ENCODE results near the gene ZNF668. TPM values are rescaled to one million over a fixed set of nuclear protein-coding genes. Genes with fewer than 3 reads are reported as not detected.
A peak's percentile ranks its signal among the peaks of the same experiment; 100 is the strongest.

The ZNF668 gene
- total and polyA plus RNA-seq, 9 donors = 1.3 to 7.4 (median 5.7) TPM

DNA sequence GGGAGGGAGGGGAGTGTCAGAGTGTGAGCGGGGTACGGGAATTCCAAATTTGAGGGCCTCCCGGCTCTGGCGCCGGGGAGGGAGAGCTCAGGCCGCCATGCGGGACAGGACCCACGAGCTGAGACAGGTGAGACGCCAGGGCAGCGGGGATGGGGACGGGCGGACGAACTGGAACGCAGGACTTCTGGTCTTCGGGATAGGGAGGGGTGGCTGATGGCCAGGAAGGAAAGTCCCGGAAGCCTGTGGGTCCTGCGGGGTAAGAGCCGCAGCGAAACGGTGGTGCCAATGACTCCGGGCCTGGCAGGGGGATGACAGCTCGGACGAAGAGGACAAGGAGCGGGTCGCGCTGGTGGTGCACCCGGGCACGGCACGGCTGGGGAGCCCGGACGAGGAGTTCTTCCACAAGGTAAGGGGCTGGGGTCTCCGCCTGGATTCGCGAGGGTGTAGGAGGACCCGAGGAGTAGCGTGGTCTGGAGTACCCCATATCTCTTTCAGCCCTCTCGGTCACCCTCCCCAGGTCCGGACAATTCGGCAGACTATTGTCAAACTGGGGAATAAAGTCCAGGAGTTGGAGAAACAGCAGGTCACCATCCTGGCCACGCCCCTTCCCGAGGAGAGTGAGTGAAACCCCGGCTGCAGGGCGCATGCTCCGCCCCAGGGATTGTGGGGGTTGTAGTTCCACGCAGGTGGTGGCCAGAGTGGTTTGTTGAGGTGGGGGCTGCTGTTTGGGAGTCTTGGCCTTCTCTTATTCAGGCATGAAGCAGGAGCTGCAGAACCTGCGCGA, 40.1 kb downstream of the ZNF668 start:
- Histone ChIP-seq H3K4me3 (peak overlapping the region; percentile 76), H3K9me3 (no peaks in the 10 kb centered on the region), H3K36me3 (no peaks in the 10 kb centered on the region), H3K4me1 (ENCODE audit: insufficient read depth) (peaks cover 6% of the 10 kb centered on the region), H3K27ac (peak overlapping the region; percentile 86 to 97), H3K27me3 (no peaks in the 10 kb centered on the region)
- 0 to 1% (median 0%) methylated on average over 47 of the region's 47 CpGs for WGBS, 3 donors
- peak; percentile 89 to 93 (median 92) for DNase-seq
- TF ChIP-seq, protein P1, sequence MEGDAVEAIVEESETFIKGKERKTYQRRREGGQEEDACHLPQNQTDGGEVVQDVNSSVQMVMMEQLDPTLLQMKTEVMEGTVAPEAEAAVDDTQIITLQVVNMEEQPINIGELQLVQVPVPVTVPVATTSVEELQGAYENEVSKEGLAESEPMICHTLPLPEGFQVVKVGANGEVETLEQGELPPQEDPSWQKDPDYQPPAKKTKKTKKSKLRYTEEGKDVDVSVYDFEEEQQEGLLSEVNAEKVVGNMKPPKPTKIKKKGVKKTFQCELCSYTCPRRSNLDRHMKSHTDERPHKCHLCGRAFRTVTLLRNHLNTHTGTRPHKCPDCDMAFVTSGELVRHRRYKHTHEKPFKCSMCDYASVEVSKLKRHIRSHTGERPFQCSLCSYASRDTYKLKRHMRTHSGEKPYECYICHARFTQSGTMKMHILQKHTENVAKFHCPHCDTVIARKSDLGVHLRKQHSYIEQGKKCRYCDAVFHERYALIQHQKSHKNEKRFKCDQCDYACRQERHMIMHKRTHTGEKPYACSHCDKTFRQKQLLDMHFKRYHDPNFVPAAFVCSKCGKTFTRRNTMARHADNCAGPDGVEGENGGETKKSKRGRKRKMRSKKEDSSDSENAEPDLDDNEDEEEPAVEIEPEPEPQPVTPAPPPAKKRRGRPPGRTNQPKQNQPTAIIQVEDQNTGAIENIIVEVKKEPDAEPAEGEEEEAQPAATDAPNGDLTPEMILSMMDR (IDR thresholded peaks at IDR 0.05) = no peak
- peak; percentile 13 for TF ChIP-seq POLR2A (IDR thresholded peaks at IDR 0.05)
- intact Hi-C loops (cut with DNase I) = loop anchor here in 1 of 4 donors (10.0 kb wide), 1 partner anchor 49 kb away; the partner anchor contains the start of gene HSD3B7

DNA sequence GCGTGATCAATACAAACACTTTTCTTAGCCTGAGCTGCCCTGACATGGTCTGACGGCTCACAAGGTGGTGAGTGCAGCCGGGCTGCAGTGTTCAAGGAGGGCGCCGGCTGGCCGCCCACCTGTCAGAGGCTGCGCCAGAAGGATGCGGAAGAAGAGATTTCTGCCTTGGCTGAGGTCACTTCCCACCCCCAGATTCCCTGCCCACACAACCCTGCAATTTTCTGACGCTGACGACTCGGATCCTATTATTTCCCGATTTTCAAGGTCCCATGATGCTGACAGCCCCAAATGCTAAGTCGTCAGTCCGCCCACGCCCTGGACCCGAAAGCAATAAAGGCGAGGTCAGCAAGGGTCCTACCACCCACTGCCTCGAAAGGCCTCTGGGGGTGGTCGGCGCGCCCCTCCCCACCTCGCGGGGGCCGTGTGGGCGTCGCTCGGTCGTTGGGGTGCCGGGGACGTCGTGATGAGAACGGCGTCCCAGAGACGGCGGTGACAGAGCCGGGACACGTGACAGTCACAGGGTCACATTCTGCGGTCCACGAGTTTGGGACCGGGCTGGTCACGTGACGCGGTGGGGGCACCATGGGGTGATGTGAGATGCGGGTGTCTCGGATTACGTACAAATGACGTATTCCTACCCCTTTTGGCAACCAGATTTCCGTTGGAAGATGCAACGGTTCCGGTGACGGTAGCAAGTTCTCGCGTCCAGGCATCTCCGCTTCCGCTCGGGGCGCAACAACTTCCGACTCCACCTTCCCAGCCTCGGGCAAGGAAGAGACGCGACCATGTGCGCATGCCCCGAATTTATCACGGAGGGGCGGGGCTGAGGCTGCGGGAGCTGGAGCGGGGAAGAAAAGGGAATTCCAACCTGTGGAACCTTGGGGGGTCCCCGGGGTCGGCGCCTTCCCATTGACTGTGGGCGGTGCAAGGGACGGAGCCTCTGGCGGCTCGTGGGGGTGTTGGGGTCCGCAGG, 41.0 kb downstream of the ZNF668 start, which contains the start of gene STX4:
TSS of gene STX4 (plus strand) at position 823 of the 973 bp plus-strand sequence. CDS start 248 bp downstream, outside the sequence.
- TF ChIP-seq POLR2A (IDR thresholded peaks at IDR 0.05) = peak; percentile 62
- TF ChIP-seq EP300 (IDR thresholded peaks at IDR 0.05) = peak; percentile 83
- TF ChIP-seq, protein P1 (IDR thresholded peaks at IDR 0.05) = peak in 1 of 3 donors; percentile 11
- intact Hi-C loops (cut with DNase I) = loop anchor here in 1 of 4 donors (10.0 kb wide), 1 partner anchor 48 kb away; the partner anchor contains the start of gene HSD3B7
- Histone ChIP-seq H3K4me1 (ENCODE audit: insufficient read depth) (peaks cover 6% of the 10 kb centered on the region), H3K27ac (peak within 1 kb of the TSS; percentile 86 to 97), H3K4me3 (peak within 1 kb of the TSS; percentile 76), H3K27me3 (no peaks in the 10 kb centered on the region), H3K36me3 (no peaks in the 10 kb centered on the region), H3K9me3 (no peaks in the 10 kb centered on the region)
- WGBS, 3 donors = 0 to 1% (median 0%) methylated on average over 64 to 75 of the region's 75 CpGs
- DNase-seq = peak; percentile 98 to 99 (median 98)

DNA sequence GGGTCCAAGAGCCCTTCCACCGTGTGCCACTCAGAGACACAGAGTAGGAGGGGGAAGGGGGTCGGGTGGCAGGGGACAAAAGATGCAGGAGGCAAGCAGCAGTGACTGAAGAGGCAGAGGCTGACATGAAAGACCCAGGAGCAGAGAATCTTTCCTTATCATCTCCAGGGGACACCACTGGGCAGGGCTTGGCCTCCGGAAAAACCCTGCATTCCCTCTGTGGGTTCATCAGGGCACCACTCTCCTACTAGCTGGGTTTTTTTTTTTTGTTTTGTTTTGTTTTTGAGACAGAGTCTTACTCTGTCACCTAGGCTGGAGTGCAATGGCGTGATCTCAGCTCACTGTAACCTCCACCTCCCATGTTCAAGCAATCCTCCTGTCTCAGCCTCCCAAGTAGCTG, 42.8 kb downstream of the ZNF668 start:
- intact Hi-C loops (cut with DNase I) = loop anchor here in 1 of 4 donors (10.0 kb wide), 1 partner anchor 46 kb away; the partner anchor contains the start of gene HSD3B7
- no peak overlapping the region for H3K27ac ChIP-seq
- no peak for DNase-seq

More for the DNA sequence above, 42.8 kb downstream of the ZNF668 start:
- Histone ChIP-seq H3K4me1 (ENCODE audit: insufficient read depth) (peaks cover 6% of the 10 kb centered on the region), H3K27me3 (no peaks in the 10 kb centered on the region), H3K36me3 (no peaks in the 10 kb centered on the region), H3K9me3 (no peaks in the 10 kb centered on the region), H3K4me3 (no peak overlapping the region)
- TF ChIP-seq, protein P1 (IDR thresholded peaks at IDR 0.05) = no peak
- TF ChIP-seq POLR2A (IDR thresholded peaks at IDR 0.05) = no peak
- TF ChIP-seq EP300 (IDR thresholded peaks at IDR 0.05) = no peak
- WGBS, 3 donors = 82 to 88% (median 84%) methylated on average over 4 of the region's 4 CpGs

All from ovary (tissue), 9 donors.